CD4-positive, alpha-beta T cell treated with Interleukin-12 subunit alpha and Interleukin-12 subunit beta, for 1 hour (primary cell): Measurements from ENCODE around the gene FNDC1.
"Not testable (repeated sequence)": the region's sequence is repeated elsewhere in the genome, so short reads cannot be mapped to it uniquely, and the experiment has no call there.

ENCODE experiments used
- DNase-seq: peaks from one replicate; pipeline ENCODE4 v3.0.0-alpha.2; 2020

FNDC1 gene

DNA sequence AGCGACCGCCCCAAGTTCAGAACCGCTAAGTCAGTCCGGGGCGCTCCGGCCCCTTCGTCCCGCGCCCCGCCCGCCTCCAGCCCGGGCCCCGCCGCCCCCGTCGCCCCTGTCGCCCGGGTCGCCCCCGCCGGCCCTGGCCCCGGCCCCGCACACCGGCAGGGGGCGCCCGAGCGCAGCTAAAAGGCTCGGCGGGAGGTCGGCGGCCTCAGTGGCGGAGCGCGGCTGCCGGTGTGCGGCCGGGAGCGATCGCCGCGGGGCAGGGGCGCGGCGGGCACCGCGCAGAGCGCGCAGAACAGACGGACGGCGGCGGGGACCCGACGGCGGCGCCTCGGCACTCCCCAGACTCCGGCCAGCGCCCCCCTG lies at the start of gene FNDC1:
TSS of gene FNDC1 (plus strand) at position 208 of the 363 bp plus-strand sequence. CDS start 197 bp downstream, outside the sequence.
- peak; percentile 59 for DNase-seq

DNA sequence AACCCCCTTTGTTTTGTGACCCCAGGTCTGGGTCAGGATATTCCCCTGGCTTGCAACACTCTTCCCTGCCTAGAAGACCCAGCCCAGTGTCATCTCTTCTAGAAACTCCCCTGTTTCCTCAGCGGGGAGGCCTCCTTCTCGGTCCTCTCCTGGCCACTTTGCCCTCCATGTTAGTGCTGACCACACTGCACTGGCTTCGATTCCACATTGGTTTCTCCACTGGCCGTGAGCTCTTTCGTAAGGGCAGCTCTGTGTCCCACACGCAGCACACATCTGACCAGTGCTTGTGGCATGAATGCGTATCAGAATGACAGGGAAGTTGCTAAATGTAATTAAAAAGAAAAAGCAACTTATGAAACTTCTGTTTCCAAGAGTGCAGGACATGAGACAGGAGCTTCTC lies 49.4 kb upstream of the FNDC1 start:
- no peak for DNase-seq

DNA sequence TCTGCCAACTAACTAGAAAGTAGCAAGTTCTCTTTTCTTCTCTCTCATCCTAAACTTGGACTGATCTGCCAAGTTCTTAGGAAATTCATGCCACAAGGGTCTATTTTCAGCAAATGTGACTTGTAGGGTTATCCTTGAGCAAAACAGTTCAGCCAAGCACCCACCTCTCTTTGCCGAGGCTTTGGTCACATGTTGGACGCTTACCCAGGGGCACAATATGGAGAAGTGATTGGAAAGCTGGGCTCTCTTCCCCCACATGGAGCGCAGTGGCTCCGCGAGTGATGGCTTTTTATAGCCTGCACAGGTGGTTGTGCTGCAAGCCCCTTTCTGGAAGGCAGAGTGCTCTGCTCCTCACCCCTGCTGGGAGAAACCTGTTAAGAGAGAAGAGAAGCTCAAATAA lies 47.7 kb upstream of the FNDC1 start:
- DNase-seq: no peak

DNA sequence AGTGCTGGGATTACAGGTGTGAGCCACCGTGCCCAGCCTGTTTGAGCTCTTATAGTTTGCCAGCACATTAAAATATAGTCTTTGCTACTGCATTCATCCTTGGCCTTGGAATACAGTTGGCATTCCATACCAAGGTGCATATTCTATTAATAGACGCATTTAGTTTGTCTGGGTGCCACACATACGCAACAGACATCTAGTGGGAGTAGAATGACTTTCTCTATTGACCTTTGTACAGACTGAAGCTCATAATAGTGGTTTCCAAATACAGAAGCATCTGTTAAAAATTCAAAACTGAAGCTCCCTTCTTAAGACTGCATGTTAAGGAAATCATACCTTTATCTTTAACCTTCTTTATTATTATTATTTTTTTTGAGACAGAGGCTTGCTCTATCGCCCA lies 46.7 kb upstream of the FNDC1 start:
- DNase-seq: no peak

DNA sequence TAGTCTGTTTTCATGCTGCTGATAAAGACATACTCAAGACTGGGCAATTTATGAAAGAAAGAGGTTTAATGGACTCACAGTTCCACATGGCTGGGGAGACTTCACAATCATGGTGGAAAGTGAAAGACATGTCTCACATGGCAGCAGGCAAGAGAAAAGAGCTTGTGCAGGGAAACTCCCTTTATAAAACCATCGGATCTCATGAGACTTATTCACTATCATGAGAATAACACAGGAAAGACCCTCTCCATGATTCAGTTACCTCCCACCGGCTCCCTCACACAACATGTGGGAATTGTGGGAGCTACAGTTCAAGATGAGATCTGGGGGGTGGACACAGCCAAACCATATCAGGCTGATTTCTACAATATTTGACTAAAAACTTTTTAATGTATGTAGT lies 45.4 kb upstream of the FNDC1 start:
- DNase-seq: not testable (repeated sequence)

DNA sequence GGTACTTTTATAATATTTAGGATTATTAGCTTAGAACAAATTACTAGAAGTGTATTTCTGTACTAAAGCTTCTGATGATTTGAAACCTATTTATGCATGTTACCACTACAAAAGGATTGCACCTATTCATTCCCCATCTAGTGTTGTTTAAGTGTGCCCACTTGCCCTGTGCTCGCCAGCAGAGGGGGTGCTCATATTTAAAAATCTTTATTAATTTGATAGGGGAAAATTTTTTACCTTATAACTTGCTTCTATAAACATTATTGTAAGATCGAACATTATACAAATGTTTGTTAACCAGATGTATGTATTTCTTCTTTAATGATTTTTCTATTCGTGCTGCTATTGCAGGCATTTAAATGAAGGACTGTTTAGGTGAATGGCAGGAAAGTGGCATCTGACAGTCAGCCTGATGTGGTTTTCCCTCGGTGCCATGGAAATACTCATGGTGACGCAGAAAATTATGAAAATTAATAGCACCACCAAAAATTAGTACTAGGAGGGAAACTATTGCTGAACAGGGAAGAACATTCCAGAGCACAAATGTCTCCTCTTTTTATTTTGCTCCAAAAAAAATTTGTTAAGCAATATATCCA lies 44.1 kb upstream of the FNDC1 start:
- DNase-seq: no peak

DNA sequence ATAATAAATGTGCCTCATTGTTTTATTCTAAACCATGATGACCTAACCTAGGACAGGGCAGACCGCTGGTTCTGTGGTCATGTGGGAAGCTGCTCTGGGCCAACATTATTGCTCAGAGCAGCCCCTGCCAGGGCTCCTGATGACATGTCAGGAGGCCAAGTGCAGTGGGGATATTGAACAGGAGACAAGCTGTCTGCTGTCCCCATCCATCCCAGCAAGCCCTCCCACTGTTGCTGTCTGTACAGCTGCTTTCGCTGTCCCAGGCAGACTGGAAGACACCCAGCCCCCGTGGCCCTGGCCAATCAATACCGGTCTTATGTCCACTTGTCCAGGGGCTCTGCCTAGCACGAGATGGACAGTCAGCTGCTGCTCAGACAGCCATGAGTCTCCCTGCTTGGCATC lies 43.2 kb upstream of the FNDC1 start:
- DNase-seq: no peak

DNA sequence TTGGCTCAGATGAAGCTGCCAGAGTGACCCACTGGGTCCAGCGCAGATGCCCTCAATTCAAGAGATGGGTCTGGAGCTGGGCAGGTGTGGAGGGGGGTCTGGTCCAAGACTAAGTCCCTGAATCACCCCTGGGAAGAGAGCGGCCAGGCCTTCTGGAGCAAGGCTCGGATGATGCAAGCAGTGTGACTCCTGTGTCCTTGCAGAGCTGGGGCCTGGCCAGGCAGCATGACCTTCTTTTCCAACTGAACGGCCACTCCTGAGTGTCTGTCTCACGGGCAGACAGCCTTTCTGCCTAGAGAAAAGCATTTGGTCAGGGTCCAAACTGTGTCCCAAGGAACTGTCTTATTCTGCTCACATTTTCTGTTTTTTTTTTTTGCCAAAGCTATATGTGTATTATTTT lies 42.6 kb upstream of the FNDC1 start:
- no peak for DNase-seq

DNA sequence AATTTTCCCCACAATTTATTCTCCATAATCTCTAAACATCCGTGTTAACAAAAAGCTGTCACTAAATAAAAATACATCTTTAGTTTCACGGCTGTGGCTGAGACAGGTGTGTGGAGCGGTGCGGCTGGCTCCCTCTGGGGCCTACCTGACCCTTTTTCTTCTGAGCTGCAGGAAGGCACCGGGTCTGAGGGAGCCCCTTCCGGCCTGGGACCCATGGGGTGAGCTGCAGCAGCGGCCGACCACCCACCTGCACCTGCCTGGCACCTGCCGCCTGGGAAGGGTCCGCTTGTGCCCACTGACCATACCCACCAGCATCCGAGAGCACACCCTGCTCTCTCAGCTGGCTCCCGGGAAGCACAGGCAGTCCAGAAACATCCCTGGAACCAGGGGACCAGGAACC lies 41.5 kb upstream of the FNDC1 start:
- no peak for DNase-seq

DNA sequence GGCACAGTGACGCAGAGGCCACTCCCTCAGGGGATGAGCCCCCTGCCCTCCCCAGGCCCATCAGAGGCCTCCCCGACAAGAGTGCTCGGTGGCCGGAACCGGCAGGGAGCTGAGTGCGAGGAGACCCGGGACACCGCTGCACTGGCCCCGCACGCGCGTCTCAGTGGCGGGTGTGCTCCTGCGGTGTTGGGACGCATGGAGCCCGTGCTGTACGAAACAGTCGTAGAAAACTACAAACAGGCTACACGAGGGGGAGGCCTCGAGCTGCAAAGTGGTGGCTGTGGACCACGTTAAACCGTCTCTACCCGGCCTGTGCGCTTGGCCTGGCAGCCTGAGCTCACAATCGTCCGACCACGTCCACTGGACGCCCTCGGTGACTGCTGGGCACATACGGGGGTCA lies 40.2 kb upstream of the FNDC1 start:
- DNase-seq: no peak

DNA sequence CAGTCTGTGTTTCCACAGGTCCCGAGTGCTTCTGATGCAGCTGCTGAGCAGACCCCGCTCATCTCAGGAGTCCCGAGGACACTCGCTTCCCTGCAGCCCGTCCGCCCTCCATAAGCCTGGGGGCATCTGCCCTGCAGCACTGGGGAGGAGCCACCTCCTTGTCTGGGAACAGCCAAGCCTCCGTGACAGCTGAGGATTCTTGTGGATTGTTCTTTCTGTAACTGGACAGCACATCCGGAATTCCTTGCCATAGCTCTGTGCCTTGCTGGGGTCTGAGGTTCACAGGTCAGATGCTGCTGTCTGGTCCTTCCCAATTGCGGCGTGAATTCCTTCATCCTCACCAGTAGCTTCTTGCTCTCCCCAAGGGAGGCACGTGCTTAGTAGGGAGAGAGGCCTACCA lies 38.4 kb upstream of the FNDC1 start:
- DNase-seq: no peak

DNA sequence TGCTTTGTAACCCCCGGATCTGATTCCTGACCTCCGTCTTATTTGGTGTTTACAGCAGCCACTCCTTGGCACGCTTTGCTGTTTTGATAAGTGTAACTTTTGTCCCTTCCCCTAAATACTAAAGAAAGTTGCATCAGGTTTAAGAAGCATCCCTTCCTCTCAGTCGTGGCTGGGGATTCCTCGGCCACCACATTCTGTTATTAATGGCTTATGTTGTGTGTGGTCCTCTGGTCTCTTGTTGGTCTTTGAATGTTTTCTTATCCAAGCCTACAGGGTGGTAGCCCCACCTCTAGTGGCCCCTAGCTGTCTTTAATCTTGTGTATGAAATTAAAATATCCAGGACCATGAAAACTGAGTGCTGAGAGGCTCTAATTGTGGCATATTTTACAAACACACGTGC lies 37.5 kb upstream of the FNDC1 start:
- no peak for DNase-seq

DNA sequence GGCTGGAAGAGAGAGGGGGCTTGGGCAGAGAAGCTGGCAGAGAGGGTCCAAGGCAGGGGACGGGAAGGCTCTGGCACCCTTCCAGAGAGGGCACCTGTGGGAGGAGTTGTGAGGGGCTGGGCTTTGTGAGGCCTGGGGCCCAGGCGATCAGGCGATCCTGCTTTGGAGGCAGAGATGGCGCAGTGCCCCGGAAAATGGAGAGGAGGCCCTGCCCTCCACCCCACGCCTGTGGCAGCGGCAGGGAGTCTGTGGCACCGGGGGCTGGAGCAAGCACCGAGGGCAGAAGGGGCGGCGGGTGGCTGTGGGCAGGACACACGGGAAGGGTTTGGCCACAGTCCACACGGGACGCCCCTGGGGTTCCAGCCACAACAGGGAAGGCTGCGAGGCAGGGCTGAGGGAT lies 36.5 kb upstream of the FNDC1 start:
- no peak for DNase-seq

DNA sequence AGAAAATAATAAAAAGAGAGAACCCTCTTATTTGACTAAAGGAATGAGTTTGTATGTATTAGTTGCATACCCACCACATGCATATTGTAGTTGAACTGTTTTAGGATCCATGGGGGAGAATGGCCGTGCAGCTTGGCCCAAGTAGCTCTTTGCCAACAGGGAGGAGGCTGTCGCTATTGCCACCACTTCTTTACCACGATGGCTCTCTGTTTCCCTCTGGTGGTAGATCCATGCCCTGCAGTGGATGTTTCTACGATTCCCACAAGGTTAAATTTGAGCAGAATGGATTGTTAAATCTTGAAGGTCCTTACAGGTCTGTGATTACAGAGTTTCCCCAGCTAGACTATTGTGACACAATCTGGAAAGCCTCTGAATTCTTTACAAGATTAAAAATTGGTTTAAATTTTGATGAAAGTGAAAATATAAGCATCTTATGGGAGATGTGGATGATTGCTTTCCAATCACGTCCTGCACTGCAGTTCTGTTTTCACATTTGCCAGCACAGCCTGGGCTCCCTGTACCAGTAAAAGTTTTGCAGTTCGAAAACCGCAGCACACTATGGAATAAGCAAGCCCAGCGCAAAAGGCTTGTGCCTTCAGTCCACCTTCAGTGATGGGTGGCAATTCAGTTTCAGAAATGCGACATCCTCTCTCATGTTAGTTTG lies 34.4 kb upstream of the FNDC1 start:
- DNase-seq: peak; percentile 82

DNA sequence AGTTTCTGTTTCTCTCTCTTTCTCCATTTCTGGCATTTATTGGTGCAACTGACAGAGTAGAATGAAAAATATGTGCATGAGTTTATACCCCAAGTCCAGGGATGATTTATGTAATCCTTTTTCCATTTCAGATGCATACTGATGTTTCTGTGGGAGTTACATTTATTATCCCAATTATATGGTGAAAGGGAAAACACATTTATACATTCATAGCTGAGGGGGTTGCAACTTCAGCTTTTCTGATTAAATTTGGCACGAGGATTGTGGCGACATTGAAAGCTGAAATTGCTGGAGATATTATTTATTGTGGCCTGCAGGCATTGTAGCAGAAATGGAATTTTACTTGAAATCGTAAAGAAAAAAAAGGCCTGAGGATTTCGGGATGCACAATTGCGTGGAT lies 31.5 kb upstream of the FNDC1 start:
- no peak for DNase-seq

DNA sequence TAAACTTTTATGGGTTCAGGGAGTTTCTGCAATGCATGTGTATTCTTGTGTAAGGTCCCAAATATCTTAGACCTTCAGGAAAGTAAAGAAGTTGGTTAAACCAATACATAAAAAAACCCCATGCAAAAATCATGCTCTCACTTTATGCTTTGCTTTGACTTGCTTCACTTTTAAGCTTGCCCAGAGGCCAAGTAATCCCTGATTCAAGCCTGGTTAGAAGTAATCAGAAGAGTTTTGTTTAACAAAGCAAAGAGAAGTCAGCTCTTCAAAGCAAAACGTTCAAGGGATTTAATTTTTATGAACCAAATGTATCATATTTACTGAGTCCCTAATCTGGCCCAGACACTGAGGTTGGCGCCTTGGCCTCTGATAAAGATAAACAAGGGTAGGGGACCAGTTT lies 26.7 kb upstream of the FNDC1 start:
- no peak for DNase-seq

DNA sequence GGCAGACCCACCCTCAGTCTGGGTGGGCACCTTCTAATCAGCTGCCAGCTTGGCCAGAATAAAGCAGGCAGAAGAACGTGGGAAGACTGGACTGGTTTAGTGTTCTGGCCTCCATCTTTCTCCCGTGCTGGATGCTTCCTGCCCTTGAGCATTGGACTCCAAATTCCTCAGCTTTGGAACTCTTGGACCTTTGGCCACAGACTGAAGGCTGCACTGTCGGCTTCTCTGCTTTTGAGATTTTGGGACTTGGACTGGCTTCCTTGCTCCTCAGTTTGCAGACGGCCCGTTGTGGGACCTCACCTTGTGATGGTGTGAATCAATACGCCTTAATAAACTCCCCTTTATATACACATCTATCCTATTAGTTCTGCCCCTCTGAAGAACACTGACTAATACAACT lies 20.6 kb upstream of the FNDC1 start:
- no peak for DNase-seq

DNA sequence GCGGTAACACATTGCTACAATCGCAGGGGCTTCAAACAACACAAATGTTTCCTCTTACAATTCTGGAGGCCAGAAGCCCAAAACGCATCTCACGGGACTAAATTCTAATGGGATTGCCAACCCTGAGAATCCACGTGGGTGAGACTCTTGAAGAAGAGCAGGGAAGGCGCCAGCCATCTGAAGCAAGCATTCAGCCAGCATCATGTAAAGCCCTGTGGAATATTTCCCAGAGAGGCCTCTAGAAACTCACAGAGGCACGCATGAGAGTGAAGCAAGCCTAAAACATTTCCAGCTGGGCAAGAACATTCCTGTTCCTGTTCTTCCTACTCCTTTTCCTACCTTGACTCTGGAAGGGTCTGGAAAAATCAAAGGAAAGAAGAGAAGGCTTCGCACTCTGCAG lies 19.6 kb upstream of the FNDC1 start:
- DNase-seq: no peak

DNA sequence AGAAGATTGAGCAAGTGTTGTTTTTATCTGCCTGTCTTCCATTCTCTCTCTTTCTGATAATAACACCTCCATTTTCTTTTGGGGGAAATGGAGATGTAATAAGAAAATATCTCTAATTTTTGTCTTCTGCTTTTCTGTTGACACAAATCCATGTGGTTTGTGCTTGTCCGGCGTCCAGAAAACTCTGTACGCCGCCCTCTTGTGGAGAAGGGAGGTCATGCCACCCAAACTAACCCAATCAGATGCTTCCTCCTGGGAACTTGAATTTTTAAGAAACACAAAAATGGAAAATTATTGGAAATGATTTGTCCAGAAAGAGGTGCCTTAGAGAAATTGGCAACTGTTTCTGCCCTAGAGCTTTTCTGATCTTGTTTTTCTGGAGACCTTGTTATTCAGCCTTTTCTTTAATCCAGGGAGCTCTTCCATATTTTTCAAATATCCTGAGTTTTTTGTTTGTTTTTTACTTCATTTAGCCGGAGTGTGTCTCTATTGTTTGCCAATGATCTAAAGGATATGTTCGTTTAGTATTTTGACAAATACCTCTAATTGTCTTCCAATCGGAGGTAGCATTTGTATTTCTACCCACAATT lies 17.8 kb upstream of the FNDC1 start:
- DNase-seq: peak; percentile 60

DNA sequence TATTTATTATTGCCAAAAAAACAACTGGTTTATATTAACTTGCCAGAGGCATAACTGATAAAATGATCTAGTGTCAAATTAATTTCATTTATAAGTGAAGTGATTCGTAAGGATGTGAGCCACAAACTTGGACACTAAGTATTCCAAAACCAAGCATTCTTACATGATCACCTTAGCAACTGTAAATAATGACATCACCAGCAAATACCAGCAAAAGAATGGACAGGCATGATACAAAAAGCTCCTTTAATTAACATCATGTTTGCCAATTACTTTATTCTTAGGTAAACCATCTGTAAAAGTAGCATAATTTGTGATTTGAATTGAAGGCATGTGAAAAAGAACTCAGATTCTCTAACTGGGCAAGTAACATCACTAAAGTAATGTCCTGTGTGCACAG lies 17.2 kb upstream of the FNDC1 start:
- DNase-seq: no peak

DNA sequence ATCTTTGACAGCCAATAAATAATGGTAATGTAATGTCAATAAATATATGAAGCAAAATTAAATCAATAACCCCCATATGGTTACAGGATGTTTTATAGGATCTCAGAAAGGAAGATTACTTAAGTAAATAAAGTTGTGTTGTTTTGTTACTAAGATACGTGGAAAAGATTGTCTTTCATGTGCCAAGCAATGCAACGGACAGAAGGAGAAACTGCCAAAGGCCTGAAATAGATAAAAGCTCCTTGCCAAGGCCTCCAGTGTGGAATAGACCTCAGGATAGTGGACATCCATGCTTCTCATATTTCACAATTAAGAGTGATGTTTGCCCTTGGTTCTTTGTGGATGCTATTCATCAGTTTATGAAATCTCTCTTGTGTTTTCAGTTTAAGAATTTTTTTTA lies 16.4 kb upstream of the FNDC1 start:
- DNase-seq: no peak

DNA sequence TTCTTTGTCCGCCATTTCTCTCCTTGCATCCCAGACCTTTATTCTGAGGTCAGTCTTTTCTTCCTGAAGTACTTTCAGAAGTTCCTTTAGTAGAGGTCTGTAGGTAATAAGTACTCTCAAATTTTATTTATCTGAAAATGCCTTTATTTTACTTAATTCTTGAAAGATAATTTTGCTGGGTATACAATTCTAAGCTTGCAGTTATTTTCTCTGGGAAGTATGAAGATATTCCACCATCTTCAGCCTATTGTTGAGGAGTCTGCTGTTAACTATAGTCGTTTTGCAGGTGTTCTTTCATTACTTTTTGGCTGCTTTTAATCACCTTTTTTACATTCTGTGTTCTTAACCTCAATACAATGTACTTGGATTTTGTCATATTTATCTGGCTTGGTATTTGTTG lies 13.5 kb upstream of the FNDC1 start:
- no peak for DNase-seq

DNA sequence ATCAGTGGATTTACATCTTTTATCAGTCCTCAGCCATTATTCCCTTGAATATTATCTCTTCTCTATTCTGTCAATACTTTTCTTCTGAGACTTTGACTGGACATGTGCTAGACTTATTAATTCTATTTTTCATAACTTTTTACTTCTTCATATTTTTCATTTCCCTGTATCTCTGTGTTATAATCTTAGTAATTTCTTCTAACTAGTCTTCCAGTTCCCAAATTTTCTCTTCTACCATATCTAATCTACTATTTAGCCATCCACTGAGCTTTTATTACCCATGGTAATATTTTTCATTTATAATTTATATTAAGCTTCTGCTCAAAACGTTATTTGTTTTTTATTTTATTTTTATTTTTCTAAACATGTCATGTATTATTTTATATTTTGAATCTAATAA lies 13.1 kb upstream of the FNDC1 start:
- DNase-seq: no peak

DNA sequence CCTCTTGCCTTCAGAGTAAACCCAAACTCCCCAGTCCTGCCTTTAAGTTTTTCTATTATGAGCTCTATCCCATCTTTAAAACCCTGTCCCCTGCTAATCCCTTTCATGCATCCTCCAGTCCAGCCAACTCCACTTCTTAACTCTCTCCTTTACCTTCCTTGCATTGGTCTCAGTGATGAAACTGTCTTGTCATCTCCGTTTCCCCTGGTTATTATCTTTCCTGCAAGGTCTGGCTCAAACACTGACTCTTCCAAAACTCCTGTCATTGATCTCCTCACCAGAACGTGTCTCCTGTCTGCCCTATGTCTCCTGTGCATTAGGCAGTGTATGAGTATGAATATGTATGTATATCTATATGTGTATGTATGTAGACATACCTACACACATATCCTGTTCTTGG lies 11.8 kb upstream of the FNDC1 start:
- no peak for DNase-seq

DNA sequence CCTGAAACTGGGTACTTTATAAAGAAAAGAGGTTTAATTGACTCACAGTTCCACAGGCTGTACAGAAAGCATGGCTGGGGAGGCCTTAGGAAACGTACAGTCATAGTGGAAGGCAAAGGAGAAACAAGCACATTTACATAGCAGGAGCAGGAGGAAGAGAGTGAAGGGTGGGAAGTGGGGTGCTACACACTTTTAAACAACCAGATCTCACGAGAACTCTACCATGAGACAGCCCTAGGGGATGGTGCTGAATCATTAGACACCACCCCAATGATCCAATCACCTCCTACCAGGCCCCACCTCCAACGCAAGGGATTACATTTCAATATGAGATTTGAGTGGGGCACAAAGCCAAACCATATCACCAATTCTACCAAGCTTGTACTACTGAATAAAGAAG lies 7.4 kb upstream of the FNDC1 start:
- no peak for DNase-seq
